Superior temporal gyrus (tissue), 1 donor: ENCODE measurements around the gene CPNE8.
"Not testable (repeated sequence)": the region's sequence is repeated elsewhere in the genome, so short reads cannot be mapped to it uniquely, and the experiment has no call there.

ENCODE experiments used
- DNase-seq: peaks from one replicate; pipeline ENCODE4 v3.0.0-alpha.2; 2016; ENCODE audit errors: extremely low spot score

The CPNE8 gene

DNA sequence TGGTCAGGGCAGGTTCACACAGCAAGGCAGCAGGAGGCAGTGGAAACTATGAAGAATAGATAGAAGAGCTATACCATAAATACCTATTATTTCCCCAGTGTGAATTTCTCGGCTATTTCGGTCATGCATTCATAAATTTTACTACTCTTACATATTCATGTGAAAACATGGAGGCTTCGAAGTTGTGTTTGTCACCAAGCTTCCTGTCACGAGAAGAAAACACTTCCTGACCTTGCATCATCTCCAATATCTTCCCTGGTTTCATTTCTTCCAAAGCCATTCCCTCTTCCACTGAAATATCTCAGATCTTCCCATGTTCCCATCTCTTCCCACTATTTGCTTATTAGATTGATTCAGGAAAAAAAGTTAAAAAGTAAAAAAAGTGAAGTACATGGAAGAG is 80.4 kb downstream of the CPNE8 start:
- no peak for DNase-seq

DNA sequence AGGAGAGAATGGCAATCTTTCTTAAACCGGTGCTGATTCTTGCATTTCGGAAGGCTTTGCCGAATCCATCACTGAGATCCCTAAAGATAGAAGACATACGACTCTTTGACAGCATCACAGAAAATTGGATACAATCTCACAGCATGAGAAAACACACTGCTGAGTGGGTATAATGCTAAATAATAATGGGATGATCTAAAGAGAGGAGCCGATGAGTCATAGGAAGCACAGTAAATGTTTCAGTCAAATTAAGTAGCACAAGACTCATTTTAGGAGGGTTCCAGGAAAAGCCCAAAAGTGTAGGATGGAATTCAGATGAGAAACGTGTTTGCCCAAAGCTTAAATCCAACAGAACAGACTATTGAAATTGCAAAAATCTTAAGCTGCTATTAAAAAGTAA is 81.7 kb downstream of the CPNE8 start:
- peak; percentile 41 for DNase-seq

DNA sequence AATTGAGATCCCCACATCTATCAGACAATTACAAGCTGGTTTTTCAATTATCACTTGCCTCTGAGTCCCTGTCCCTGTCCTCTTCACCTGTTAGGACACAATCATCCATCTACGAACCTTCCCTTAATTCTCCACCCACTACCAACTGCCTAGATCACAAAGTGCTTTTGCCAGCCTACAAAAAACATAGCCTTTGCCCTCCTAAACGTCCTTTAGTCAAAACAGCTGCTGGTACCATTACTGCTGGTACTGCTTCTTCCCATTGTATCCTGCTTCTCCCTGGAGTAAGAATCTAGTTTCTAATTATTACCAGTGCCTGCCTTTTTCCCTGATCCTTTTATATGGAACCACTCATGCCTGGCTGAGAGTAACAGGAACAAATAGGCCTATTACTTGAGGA is 82.1 kb downstream of the CPNE8 start:
- no peak for DNase-seq

DNA sequence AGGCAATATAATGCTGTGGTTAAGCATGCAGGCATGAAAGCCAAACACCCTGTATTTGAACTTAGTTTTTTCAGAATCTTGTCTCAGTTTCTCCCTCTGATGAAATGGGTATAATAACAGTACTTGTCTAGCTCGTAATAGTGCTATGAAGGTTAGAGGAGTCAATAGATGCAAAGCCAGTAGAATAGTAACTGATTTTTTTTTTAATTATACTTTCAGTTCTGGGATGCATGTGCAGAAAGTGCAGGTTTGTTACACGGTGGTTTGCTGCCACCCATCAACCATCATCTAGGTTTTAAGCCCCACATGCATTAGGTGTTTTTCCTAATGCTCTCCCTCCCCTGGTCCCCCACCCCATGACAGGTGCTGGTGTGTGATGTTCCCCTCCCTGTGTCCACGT is 87.4 kb downstream of the CPNE8 start:
- no peak for DNase-seq

DNA sequence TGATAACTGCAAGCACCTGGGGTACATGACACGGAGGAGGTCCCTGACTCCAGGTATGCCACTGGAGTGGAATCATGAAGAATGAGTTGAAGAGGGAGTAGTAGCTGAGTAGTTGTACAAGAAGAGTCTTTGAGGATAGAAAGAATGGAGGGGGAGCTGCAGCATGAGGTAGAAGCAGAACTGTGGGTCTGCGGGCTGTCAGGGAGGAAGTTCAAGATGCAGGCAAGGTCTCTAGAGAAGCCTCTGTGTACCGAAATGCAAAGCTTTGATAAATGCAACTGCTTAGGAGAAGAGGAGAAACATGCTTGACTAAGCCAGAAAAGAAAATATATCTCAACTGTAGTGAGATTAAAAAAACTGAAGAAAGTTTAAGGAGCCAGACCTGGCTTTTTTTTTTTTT is 91.5 kb downstream of the CPNE8 start:
- no peak for DNase-seq

DNA sequence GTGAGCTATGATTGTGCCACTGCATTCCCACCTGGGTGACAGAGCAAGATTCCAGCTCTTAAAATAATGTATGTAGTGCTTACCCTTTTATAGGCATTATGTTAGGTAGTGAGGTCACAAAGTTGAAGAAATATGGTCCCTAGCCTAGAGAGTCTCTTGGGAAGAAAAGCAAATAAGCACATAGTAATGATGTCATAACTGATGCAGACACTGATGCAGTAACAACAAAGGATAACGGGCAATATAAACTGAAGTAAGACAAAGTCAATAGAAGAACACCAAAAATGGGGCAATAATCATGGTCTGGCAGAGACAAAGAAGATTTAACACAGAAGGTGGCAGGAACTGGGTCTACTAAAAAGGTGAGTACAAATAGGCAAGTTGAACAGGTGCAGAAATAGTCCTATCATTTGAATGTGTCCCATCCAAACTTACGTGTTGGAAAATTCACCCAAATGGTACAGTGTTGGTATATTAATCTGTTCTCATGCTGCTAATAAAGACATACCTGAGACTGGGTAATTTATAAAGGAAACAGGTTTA is 93.5 kb downstream of the CPNE8 start:
- DNase-seq, result no peak

DNA sequence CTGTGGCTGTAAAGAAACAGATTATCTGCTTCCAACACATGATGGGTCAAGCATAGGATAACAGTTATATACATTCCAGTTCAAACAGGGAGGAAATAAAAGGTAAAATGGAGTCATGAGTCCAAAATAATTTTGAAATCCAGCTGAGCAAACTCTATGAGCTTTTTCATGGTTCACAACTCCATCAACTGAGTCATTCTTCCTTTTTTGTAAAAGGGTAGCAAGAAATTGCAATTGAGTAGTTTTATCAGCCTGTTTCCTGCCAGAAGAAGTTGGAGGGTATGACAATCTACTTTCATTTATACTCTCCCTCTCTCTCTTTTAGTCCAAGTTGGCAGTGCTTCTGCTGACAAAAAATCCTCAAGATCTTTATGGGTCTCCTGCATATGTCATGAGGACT is 95.6 kb downstream of the CPNE8 start:
- DNase-seq, result no peak

DNA sequence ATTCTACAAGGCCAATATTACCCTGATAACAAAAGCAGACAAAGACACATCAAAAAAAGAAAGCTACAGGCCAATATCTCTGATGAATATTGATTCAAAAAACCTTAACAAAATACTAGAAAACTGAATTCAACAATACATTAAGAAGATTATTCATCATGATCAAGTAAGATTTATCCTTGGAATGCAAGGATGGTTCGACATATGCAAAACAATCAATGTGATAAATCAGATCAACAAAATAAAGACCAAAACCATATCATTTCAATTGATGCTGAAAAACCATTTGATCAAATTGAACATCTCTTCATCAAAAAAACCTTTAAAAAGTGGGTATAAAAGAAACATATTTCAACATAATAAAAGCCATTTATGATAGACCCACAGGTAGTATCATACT is 117.3 kb downstream of the CPNE8 start:
- no peak for DNase-seq

DNA sequence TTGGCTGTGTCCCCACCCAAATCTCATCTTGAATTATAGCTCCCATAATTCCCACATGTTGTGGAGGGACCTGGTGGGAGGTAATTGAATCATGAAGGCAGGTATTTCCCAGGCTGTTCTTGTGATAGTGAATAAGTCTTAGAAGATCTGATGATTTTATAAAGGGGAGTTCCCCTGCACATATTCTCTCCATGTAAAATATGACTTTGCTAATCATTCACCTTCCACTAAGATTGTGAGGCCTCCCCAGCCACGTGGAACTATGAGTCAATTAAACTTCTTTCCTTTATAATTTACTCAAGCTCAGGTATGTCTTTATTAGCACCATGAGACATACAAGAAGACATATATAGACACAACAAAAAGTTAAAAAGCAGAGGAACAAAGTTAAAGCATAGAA is 120.0 kb downstream of the CPNE8 start:
- DNase-seq, result no peak

DNA sequence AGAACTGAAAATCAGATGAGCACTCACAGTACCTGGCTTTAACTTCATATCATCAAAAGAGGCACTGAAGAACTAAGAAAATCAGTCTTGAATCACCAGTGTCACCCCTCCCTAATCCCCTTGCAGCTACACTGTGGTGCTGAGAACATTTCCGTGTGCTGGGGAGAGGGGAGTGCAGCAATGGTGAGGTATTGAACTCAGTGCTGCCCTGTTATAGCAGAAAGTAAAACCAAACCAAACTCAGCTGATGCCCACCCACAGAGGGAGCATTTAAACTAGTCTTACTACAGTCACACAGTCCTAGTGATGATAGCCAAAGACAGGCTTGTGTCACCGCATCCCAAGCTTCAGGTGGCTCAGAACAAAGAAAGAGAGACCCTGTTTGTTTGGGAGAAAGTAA is 122.1 kb downstream of the CPNE8 start:
- DNase-seq, result no peak

DNA sequence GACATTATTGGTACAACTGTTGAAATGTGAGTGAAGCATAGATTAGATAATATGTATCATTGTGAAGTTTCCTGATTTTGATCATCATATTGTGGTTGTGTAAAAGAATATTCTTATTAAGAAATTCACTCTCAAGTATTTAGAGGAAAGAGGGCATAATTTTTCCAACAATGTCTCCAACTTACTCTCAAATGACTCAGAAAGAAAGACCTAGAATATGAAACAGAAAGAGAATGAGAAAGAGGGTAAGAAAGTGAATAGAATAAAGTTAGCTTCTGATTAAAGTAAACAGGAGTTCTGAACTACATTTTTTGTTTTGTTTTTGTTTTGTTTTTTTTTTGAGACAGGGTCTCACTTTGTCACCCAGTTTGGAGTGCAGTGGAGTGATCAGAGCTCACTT is 123.0 kb downstream of the CPNE8 start:
- no peak for DNase-seq

DNA sequence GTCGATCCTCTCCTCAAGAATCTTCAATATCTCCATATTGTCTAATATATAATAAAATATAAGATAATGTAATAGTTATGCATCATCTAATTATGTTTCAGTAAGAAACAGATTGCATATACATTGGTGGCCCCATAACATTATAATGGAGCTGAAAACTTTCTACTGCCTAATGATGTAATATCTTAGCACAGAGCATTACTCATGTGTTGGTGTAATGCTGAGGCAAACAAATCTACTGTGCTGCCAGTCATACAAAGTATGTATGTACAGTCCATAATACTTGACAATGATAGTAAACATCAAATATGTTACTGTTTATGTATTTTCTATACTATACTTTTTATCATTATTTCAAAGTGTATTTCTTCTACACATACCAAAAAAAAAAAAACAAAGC is 128.7 kb downstream of the CPNE8 start:
- DNase-seq, result no peak

DNA sequence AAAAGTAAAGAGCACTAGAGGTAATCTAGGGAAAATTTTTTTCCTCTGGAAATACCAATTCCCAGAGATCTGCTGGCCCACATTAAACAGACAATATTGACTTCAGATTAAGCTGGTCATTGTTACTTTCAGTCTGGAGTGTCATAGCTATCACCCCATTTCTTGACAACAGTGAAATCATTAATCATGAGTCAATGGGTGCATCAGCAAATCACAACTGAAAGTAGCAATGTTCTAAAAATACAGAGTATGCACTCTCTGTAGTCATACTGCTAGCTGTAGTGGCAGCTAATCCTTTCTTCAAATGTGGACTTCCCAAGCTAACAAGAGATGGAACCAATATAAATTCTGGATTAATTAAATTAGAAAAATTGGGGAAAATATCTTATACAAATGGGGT is 129.9 kb downstream of the CPNE8 start:
- DNase-seq, result no peak

DNA sequence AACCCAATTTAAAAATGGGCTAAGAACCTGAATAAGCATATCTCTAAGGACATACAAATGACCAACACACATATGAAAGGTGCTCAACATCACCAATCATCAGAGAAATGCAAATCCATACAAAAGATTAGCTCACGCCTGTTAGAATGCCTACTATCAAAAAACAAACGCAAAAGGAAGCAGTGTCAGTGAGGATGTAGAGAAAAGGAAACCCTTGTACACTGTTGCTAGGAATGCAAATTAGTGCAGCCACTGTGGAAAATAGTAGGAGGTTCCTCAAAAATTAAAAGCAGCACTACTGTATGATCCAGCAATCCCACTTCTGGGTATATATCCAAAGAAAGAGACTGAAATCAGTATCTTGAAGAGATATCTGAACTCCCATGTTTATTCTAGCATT is 133.0 kb downstream of the CPNE8 start:
- no peak for DNase-seq

DNA sequence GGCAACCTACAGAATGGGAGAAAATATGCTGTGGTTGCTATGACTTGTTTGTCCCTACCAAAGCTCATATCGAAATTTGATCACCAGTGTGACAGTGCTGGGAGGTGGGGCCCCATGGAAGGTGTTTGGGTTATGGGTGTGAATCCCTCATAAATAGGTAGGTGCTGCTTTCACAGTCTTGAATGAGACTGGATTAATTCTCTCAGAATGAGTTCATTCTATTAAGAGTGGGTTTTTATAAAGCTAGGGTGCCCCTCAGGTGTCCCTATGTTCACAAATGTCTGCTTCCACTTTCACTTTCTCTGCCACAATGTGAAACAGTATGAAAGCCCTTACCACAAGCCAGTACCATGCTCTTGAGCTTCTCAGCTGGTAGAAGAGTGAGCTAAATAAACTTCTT is 133.5 kb downstream of the CPNE8 start:
- no peak for DNase-seq

DNA sequence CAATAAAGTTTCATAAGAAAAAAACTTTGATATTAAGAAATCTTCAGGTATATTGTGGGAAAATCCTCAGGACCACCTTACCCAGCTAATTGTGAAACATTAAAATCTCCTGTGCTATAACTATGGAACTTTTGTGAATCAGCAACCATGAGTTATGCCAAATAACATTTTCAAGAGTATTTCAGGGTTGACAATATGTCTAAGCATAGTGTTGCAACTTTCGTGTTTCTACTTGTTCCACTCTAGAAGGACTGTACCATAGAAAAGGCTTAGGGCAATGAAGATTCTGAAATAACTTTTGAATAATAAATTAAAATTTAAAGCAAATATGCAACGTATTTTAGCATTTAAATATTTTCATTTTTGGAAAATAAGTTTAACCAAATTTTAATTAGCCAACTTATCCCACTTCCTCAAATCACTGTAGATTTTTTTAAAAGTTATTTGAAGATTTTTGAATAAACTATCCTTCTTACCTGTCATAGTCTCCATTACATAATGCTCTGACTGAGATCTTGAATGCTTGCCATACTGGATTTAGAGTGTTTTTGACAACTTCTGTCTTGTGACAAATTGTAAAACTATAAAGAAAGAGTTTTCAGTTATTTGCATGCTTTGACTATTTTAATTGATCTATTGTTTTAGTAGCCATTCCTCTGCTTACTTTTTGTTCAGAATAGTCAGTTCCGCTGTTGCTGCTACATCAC is 143.6 kb downstream of the CPNE8 start:
- no peak for DNase-seq

DNA sequence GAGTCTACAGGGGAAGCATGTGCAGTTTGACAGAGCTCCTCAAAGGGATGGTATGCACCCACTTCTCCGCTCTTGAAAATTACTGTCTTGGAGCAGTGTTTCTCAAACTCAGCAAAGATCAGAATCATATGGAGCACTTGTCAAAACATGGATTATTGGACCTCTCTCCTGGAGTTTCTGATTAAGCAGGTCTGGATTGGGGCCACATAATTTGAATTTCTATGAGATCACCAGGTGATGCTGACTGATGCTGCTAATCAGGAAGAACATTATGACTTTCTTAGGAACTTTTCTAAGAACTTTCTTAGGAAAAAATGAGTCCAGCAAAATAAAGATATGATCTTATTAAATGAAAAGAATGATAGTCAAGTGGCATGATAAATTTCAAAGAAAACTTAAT is 144.3 kb downstream of the CPNE8 start:
- DNase-seq, result no peak

DNA sequence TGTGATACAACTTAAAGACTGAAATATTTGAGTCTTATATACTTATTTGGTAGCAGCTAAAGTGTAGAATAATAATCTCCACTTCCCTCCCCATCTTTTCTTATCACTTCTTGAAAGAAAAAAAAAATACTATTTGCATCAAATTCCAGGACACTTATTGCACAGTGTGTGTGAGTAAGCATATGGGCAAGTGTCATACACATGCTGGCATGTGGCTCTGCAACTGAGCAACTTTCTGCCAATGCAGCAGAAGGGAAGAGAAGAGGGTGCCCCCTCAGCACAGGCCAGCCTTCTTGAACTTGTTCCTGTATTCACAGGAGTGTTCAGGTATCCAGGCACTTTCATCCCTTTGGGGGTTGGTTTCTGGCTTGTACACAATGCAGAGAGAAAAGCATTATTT is 145.8 kb downstream of the CPNE8 start:
- DNase-seq, result no peak

DNA sequence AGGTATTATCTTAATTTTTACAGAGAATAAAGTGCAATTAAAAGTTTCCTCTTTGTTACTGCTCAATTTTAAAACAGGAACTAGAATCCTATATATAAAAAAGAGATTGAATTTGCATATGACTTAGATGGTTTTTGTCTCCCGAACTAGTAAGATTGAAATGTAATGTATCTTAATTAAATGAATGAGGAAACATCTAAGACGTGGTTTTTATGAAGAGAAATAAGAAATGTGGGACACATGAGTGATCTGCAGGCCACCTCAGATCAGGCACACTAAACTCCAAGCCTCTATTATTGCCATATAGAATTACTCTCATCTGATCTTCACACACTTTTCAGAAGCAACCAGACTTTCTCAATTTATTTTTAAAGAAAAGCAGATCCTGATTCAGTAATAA is 158.6 kb downstream of the CPNE8 start:
- no peak for DNase-seq

DNA sequence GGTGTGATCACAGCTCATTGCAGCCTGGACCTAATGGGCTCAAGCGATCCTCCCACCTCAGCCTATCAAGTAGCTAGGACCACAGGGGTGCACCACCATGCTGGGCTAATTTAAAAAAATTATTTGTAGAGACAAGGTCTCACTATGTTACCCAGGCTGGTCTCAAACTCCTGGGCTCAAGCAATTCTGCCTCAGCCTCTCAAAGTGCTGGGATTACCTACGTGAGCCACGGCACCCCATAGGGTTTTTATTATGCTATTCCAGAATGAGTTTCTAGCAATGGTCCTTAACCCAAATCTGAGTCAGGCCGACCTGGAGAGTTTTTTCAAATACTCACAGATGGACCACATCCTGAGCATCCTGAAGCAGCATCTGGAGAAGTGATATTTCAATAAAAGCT is 159.8 kb downstream of the CPNE8 start:
- DNase-seq, result no peak

DNA sequence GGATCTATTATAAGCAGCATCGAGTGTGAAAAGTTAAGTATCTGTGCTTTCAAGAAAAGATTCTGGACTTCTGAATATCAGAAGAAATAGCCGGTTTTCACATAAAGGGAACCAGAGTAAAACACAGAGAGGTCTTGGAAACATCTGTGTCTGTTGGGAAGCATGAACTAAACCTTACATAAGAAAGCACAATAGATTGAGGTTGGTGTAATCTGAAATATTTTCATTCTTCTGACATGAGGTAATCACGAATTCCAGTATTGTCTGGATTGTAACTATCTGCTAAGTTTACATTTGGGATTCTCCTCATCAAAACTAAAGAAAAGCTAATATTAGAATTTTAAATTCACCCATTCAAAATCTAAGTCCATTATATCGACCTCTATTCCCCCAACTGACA is 161.3 kb downstream of the CPNE8 start:
- DNase-seq, result no peak

DNA sequence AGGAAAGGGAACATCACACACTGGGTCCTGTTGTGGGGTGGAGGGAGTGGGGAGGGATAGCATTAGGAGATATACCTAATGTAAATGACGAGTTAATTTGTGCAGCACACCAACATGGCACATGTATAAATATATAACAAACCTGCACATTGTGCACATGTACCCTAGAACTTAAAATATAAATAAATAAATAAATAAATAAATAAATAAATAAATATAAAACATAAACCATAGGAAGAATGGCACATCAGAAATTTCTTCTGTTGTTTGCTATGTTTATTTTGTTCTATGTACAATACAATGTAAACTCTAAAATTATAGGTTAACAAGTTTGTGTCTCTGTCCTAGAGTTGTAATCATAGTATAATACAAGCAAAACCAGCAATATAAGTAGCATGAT is 162.9 kb downstream of the CPNE8 start:
- not testable (repeated sequence) for DNase-seq

DNA sequence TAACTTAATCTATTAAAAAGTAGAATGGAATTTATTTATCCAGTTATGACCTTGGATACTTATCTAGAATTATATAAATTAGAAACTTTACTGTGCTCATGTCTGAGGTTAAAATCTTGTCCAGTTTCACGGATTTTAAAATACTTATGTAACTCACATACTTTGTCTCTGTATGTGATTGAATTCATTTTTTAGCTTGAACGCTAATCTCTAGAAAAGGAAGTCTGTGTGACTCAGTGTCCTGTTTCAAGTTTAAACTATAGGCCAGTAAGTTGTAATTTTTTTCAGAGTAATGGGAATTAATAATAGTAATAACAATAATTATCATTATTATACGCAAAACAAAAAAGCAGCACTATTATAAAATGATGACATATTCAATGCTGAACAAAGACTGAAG is 168.6 kb downstream of the CPNE8 start:
- no peak for DNase-seq

DNA sequence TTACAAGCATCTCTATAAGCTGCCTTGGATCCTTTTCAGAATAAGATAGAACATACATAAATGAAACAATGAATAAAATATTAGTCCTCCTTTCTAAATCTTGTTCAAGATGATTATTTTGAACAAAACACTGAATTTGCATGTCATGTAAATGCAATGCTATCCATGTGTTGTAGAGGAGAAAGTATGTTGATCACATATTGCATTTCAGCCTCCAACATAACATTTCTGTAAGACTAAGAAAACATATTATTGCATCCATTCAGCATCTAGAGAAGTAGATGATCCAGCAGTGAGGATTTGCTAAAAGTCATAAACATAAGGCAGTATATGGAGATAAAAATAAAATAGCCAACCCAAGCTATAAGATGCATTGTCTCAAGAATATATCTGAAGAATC is 172.6 kb downstream of the CPNE8 start:
- DNase-seq, result no peak
